ENCODE results near the gene PEPD. TPM values are rescaled to one million over a fixed set of nuclear protein-coding genes. Genes with fewer than 3 reads are reported as not detected.

Gene PEPD
- polyA plus RNA-seq, 1 donor from 2014 or later, result 43.9 TPM

- Histone ChIP-seq H2AFZ (ENCODE audit: low read depth, low read length) (no peak overlapping the region), H4K20me1 (ENCODE audit: insufficient read depth) (no peaks in the 10 kb centered on the region), H3K4me2 (ENCODE audit: low read length) (no peak overlapping the region), H3K4me3 (ENCODE audit: low read length) (no peak overlapping the region), H3K27ac (ENCODE audit: low read length) (no peak overlapping the region), H3F3A (ENCODE audit: insufficient read depth, low read length, poor library complexity, severe bottlenecking) (no peaks in the 10 kb centered on the region), H3K9me2 (ENCODE audit: insufficient read depth, low read length) (no peaks in the 10 kb centered on the region), H3K9me3 (ENCODE audit: low read length) (no peaks in the 10 kb centered on the region), H3K27me3 (ENCODE audit: insufficient read depth, low read depth, low read length) (no peaks in the 10 kb centered on the region), H3K79me2 (replicated peaks; ENCODE audit: insufficient read depth, low read length) (no peaks in the 10 kb centered on the region), H3K9ac (ENCODE audit: low read length) (no peak overlapping the region), H3K36me3 (ENCODE audit: insufficient read depth, low read length) (no peaks in the 10 kb centered on the region)
- TF ChIP-seq POLR2AphosphoS5 (IDR thresholded peaks at IDR 0.05) (no peak), CTCF (IDR thresholded peaks at IDR 0.05; ENCODE audit: poor library complexity, severe bottlenecking) (no peak), EP300 (conservative IDR thresholded peaks at IDR 0.05; ENCODE audit: poor library complexity, severe bottlenecking) (no peak), RAD21 (conservative IDR thresholded peaks at IDR 0.05) (no peak), MXI1 (conservative IDR thresholded peaks at IDR 0.05; ENCODE audit: poor library complexity, severe bottlenecking) (no peak), SMC3 (conservative IDR thresholded peaks at IDR 0.05; ENCODE audit: poor library complexity) (no peak), TAF1 (IDR thresholded peaks at IDR 0.05; ENCODE audit: low read depth) (no peak), EZH2 (IDR thresholded peaks at IDR 0.05; ENCODE audit: borderline replicate concordance, insufficient read depth, low read length, poor library complexity, severe bottlenecking) (no peak)
- TF ChIP-seq, protein P1, sequence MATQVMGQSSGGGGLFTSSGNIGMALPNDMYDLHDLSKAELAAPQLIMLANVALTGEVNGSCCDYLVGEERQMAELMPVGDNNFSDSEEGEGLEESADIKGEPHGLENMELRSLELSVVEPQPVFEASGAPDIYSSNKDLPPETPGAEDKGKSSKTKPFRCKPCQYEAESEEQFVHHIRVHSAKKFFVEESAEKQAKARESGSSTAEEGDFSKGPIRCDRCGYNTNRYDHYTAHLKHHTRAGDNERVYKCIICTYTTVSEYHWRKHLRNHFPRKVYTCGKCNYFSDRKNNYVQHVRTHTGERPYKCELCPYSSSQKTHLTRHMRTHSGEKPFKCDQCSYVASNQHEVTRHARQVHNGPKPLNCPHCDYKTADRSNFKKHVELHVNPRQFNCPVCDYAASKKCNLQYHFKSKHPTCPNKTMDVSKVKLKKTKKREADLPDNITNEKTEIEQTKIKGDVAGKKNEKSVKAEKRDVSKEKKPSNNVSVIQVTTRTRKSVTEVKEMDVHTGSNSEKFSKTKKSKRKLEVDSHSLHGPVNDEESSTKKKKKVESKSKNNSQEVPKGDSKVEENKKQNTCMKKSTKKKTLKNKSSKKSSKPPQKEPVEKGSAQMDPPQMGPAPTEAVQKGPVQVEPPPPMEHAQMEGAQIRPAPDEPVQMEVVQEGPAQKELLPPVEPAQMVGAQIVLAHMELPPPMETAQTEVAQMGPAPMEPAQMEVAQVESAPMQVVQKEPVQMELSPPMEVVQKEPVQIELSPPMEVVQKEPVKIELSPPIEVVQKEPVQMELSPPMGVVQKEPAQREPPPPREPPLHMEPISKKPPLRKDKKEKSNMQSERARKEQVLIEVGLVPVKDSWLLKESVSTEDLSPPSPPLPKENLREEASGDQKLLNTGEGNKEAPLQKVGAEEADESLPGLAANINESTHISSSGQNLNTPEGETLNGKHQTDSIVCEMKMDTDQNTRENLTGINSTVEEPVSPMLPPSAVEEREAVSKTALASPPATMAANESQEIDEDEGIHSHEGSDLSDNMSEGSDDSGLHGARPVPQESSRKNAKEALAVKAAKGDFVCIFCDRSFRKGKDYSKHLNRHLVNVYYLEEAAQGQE (IDR thresholded peaks at IDR 0.05; ENCODE audit: borderline replicate concordance), result no peak
Observed at GRCh38 chr19:33404506-33405253, 116.9 kb downstream of the PEPD start.

DNA sequence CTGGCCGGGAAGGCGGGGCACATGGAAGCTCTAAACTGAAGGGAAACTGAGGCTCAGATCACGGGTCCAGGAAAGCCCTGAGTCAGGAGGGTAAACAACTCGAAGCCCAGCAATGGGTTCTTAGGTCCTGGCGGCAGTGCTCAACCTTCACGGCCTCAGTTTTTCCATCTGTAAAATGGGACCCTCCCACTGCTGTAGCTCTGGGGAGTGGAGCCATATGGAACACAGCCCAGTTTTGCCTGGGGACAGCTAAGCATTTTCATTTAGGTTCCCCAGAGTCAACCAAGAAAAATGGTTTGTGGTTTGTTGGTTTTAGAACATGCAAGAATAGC is 117.7 kb downstream of the PEPD start:
- Histone ChIP-seq H3K36me3 (ENCODE audit: insufficient read depth, low read length) (no peaks in the 10 kb centered on the region), H3K4me3 (ENCODE audit: low read length) (no peak overlapping the region), H3K9me3 (ENCODE audit: low read length) (no peaks in the 10 kb centered on the region), H3F3A (ENCODE audit: insufficient read depth, low read length, poor library complexity, severe bottlenecking) (no peaks in the 10 kb centered on the region), H3K79me2 (replicated peaks; ENCODE audit: insufficient read depth, low read length) (no peaks in the 10 kb centered on the region), H3K27me3 (ENCODE audit: insufficient read depth, low read depth, low read length) (no peaks in the 10 kb centered on the region), H4K20me1 (ENCODE audit: insufficient read depth) (no peaks in the 10 kb centered on the region), H3K4me2 (ENCODE audit: low read length) (no peak overlapping the region), H2AFZ (ENCODE audit: low read depth, low read length) (no peak overlapping the region), H3K9me2 (ENCODE audit: insufficient read depth, low read length) (no peaks in the 10 kb centered on the region), H3K9ac (ENCODE audit: low read length) (no peak overlapping the region), H3K27ac (ENCODE audit: low read length) (no peak overlapping the region)
- no peak for TF ChIP-seq TAF1 (IDR thresholded peaks at IDR 0.05; ENCODE audit: low read depth)
- no peak for TF ChIP-seq POLR2AphosphoS5 (IDR thresholded peaks at IDR 0.05)
- no peak for TF ChIP-seq MXI1 (conservative IDR thresholded peaks at IDR 0.05; ENCODE audit: poor library complexity, severe bottlenecking)
